ENCODE data around the gene NR4A3.
"Not testable (repeated sequence)": the region's sequence is repeated elsewhere in the genome, so short reads cannot be mapped to it uniquely, and the experiment has no call there.

- TF ChIP-seq, protein P1, sequence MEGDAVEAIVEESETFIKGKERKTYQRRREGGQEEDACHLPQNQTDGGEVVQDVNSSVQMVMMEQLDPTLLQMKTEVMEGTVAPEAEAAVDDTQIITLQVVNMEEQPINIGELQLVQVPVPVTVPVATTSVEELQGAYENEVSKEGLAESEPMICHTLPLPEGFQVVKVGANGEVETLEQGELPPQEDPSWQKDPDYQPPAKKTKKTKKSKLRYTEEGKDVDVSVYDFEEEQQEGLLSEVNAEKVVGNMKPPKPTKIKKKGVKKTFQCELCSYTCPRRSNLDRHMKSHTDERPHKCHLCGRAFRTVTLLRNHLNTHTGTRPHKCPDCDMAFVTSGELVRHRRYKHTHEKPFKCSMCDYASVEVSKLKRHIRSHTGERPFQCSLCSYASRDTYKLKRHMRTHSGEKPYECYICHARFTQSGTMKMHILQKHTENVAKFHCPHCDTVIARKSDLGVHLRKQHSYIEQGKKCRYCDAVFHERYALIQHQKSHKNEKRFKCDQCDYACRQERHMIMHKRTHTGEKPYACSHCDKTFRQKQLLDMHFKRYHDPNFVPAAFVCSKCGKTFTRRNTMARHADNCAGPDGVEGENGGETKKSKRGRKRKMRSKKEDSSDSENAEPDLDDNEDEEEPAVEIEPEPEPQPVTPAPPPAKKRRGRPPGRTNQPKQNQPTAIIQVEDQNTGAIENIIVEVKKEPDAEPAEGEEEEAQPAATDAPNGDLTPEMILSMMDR (IDR thresholded peaks at IDR 0.05; ENCODE audit: poor library complexity) = not testable (repeated sequence)
- TF ChIP-seq EZH2 (IDR thresholded peaks at IDR 0.05; ENCODE audit: borderline replicate concordance); EZH2phosphoT487 (IDR thresholded peaks at IDR 0.05; ENCODE audit: low read depth, severe bottlenecking, unreplicated experiment): not testable (repeated sequence)
Observed at GRCh38 chr9:99857576-99857975, 35.9 kb downstream of the NR4A3 start.

Measured in hepatocyte (in vitro differentiated cells).